ENCODE results near the gene PHF8. TPM values are rescaled to one million over a fixed set of nuclear protein-coding genes. Genes with fewer than 3 reads are reported as not detected.

PHF8 gene
- total RNA-seq, 1 experiment from 2014 or later = 29.6 TPM

GRCh38 chrX:53997724-53998123 is 46.5 kb downstream of the PHF8 start:
- H3K27ac Mint-ChIP-seq = 0 out of 2 replicates have a peak overlapping the region, but pooled peaks have one; percentile 34
- ATAC-seq = no peak
- CTCF ChIA-PET = no interaction called here
- H3K4me1 Mint-ChIP-seq = no peaks in the 10 kb centered on the region
- no peaks in the 10 kb centered on the region for H3K27me3 Mint-ChIP-seq (ENCODE audit: low read depth)
- TF ChIP-seq ATF6 (CRISPR knock-in tag; IDR thresholded peaks at IDR 0.05) = no peak
- TF ChIP-seq CTCF (IDR thresholded peaks at IDR 0.05) = no peak
- TF ChIP-seq USF2 (CRISPR knock-in tag; IDR thresholded peaks at IDR 0.05) = no peak
- no peak for TF ChIP-seq ZSCAN18 (CRISPR knock-in tag; IDR thresholded peaks at IDR 0.05)
- no peaks in the 10 kb centered on the region for H3K9me3 Mint-ChIP-seq
- no peak overlapping the region for H3K4me3 Mint-ChIP-seq
- H3K36me3 Mint-ChIP-seq = peaks cover 41% of the 10 kb centered on the region
- POLR2A ChIA-PET = no interaction called here
- no peak for DNase-seq (ENCODE audit: low spot score)

- Mint-ChIP-seq H3K4me1 (no peaks in the 10 kb centered on the region), H3K9me3 (no peaks in the 10 kb centered on the region), H3K4me3 (no peak overlapping the region), H3K27ac (no peak overlapping the region; the same call in 1 of the 2 replicates), H3K27me3 (ENCODE audit: low read depth) (no peaks in the 10 kb centered on the region), H3K36me3 (peaks cover 28% of the 10 kb centered on the region)
- ChIA-PET CTCF (no interaction called here), POLR2A (no interaction called here)
- no peak for ATAC-seq
- TF ChIP-seq ATF1 (CRISPR knock-in tag; IDR thresholded peaks at IDR 0.05) (no peak), MLX (CRISPR knock-in tag; IDR thresholded peaks at IDR 0.05) (no peak), ERG (CRISPR knock-in tag; IDR thresholded peaks at IDR 0.05) (no peak), ATF3 (CRISPR knock-in tag; conservative IDR thresholded peaks at IDR 0.05) (no peak), AFF4 (CRISPR knock-in tag; IDR thresholded peaks at IDR 0.05; ENCODE audit: borderline replicate concordance) (no peak)
- DNase-seq (ENCODE audit: low spot score) = no peak
Observed at GRCh38 chrX:53992589-53992988, 51.7 kb downstream of the PHF8 start.

Data from WTC11 (cell line).